GM21390 (cell line): ENCODE measurements around the gene KHDRBS1.
"Not testable (repeated sequence)": the region's sequence is repeated elsewhere in the genome, so short reads cannot be mapped to it uniquely, and the experiment has no call there.

Experiments
- ATAC-seq: cut with Tn5 transposase; IDR thresholded peaks from one replicate; pipeline ENCODE4 v1.9.1; 2021; ENCODE audit not compliant: unreplicated experiment

The KHDRBS1 gene

GRCh38 chr1:32062867-32063230 lies 49.2 kb downstream of the KHDRBS1 start:
- no peak for ATAC-seq

GRCh38 chr1:32063261-32063681 lies 49.6 kb downstream of the KHDRBS1 start:
- no peak for ATAC-seq

DNA sequence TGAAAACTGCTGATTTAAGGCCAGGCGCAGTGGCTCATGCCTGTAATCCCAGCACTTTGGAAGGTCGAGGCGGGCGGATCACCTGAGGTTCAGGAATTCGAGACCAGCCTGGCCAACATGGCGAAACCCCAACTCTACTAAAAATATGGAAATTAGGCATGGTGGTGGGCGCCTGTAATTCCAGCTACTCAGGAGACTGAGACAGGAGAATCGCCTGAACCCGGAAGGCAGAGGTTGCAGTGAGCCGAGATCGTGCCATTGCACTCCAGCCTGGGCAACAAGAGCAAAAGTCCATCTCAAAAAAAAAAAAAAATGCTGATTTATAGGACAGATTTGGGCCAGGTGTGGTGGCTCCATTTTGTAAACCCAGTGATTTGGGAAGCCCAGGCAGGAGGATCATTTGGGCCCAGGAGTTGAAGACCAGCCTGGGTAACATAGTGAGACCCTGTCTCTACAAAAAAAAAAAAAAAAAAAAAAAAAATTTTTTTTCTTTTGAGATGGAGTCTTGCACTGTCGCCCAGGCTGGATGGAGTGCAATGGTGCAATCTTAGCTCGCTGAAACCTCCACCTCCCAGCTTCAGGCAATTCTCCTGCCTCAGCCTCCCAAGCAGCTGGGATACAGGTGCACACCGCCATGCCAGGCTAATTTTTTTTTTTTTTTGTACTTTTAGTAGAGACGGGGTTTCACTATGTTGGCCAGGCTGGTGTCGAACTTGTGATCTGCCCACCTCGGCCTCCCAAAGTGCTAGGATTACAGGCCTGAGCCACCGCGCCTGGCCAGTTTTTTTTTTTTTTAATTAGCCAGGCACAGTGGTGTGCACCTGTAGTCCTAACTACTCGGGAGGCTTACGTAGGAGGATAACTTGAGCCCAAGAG lies 52.2 kb downstream of the KHDRBS1 start:
- not testable (repeated sequence) for ATAC-seq

GRCh38 chr1:32066489-32066873 lies 52.8 kb downstream of the KHDRBS1 start:
- no peak for ATAC-seq

- ATAC-seq: no peak
These were observed 55.4 kb downstream of the KHDRBS1 start for GRCh38 chr1:32068957-32069588.

GRCh38 chr1:32071758-32072621 lies 58.3 kb downstream of the KHDRBS1 start:
- ATAC-seq: no peak

DNA sequence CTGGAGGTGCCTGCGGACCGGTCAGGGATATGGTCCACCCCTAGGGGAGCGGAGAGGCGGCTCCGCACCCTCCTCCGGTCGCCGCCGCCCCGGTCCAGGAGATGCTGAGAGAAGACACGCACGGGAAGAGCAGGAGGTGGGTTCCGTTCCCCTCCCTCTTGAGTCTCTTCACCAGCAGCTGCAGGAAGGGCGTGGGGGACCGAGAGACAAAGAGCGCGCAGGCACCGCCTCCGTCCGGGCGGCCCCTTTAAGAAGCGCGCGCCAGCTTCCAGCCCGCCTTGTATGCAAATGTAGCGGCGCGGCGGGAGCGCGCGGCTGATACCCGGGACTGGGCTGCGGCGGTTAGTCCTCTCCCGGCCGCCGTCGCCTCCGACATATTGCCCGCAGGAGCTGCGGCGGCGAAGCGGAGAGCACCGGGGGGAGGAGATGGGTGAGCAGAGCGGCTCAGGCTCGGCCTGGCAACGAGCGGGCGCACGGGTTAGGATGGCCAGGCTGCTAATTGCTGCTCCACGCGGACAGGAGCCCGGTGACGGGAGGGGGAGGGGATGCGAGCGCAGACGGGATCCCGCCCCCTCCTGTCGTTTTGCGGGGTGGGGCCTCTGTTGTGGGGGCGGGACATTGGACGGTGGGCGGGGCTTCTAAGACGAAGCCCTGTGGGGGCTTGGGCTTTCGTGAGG lies 59.1 kb downstream of the KHDRBS1 start, which contains the start of gene TMEM39B:
TSS of gene TMEM39B (plus strand) at position 318 of the 677 bp plus-strand sequence. CDS start at position 427, 109 bp downstream.
- peak; percentile 87 for ATAC-seq

GRCh38 chr1:32073299-32074229 lies 59.9 kb downstream of the KHDRBS1 start:
- peak; percentile 12 for ATAC-seq

DNA sequence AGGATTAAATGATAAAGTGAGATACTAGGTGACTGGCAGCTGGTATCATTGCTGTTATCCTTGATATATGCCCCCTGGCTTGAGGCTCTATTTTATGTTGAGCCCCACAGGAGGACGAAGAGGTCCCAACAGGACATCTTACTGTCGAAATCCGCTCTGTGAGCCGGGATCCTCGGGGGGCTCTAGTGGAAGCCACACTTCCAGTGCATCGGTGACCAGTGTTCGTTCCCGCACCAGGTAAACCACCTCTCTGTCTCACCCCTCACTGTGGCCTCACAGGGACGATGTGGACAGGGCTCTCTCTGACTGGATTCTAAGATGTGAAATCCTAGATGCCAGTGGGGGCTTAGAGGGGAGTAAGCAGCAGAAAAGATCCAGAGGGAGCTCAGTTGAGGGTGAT lies 61.2 kb downstream of the KHDRBS1 start:
- no peak for ATAC-seq

DNA sequence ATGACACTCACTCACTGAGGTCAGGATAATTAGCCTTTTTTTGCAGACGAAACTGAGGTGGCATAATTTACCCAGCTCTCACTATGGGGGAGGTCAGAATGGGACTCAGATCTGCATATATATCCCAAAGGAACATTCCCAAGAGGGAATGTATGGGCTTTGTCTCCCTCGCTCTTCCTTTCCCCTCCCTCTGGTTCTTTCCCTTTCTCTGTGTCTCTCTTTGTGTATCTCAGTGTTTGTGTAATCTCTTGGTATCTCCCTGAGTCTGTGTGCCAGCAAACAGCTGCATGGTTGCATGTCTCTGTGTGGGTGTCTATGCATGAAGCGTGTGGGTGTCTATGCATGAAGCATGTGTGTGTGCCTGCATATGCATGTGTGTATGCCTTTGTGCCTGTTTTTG lies 63.8 kb downstream of the KHDRBS1 start:
- no peak for ATAC-seq

- ATAC-seq: no peak
These were observed 68.4 kb downstream of the KHDRBS1 start for GRCh38 chr1:32082022-32082421.

DNA sequence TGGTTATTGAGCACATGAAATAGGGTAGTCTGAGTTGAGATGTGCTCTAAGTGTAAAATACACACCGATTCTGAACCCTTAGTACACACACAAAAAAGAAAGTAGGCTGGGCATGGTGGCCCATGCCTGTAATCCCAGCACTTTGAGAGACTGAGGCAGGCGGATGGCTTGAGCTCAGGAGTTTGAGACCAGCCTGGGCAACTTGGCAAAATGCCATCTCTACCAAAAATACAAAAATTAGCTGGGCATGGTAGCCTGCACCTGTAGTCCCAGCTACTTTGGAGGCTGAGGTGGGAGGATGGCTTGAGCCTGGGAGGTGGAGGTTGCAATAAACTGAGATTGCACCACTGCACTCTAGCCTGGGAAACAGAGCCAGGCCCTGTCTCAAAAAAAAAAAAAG lies 72.7 kb downstream of the KHDRBS1 start:
- ATAC-seq: not testable (repeated sequence)

DNA sequence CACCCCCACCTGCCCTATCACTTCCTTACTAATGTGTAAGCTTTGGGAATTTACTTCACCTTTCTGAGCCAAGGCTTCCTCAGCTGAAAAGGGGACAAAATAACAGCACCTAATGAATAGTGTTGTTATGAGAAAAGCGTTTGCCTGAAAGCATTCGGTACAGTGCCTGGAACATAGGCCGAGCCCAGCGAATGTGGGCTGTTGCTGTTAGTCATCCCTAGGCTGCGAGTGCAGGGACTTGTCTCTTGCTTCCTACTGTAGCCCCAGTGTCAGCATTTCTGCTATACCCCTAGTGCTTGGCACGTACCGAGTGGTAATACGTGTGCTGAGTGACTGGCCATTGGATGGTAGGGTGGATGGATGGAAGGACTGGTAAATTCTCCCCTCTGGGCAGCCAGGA lies 77.5 kb downstream of the KHDRBS1 start:
- no peak for ATAC-seq

GRCh38 chr1:32091591-32091990 lies 77.9 kb downstream of the KHDRBS1 start:
- ATAC-seq: no peak
